ENCODE results near the gene SHROOM3.

The SHROOM3 gene

DNA sequence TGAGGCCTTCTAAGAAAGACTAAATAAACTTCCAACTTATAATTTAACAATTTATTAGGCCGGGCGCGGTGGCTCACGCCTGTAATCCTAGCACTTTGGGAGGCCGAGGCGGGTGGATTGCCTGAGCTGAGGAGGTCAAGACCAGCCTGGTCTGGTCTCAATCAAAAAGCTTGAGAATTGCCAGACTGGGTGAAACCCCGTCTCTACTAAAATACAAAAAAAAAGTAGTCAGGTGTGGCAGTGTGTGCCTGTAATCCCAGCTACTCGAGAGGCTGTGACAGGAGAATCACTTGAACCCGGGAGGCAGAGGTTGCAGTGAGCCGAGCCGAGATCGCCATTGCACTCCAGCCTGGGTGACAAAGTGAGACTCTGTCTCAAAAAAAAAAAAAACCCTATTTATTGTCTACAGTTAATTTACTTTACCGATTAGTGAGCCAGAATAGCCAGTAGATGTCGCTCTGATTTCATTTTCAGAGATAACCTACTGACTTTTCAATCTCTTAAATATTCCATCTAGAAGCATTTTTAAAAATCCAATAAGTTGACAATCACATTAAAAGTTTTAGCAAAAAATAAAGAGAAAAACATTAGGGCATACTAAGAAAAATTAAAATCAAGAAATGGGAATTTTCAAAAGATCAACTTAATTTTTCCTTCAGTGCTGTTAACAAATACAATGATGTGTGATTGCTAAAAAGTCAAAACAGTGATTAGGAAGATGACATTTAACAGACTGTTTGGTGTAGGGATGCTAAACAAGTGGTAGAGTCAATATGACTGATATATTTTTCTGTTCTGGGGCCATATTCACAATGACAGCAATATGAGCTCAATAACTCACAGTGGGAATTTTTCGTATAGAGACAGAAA lies 4.3 kb upstream of the SHROOM3 start:
- no peak overlapping the region for H3K4me3 ChIP-seq (ENCODE audit: low read depth, low read length)
- peak; percentile 73 for DNase-seq (ENCODE audit: low read depth)

DNA sequence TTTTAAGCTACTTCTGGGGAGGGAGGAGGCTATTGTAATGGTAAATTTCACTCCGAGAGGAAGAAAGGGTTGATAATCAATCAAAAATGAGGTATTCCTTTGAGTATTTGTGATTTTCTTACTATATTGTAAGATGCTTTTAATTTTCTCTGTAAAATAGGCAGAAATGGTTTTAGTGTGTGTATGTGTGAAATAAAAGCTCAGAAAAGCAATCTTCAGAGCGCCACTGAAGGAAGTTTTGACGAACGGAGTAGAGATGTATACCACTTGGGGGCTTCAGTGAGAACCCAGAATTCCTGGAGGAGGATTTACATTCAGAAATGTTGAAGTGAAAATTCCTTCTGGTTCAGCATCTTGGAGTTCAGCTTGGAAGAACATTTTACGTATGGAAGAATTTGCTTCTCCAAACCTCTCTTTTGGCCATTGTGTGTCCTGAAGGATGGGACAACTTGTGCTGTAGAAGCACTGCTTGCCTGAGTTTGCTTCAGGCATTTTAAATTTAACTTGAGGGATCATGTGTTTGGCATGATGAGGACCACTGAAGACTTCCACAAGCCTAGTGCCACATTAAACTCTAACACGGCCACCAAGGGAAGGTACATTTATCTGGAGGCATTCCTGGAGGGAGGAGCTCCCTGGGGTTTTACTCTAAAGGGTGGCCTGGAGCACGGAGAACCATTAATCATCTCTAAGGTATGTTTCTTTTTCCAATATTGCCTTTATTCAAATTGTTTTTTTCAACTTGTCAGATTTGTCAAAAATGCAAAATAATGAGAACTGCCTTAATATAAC lies 695 bp downstream of the SHROOM3 start:
- TF ChIP-seq, protein P1, sequence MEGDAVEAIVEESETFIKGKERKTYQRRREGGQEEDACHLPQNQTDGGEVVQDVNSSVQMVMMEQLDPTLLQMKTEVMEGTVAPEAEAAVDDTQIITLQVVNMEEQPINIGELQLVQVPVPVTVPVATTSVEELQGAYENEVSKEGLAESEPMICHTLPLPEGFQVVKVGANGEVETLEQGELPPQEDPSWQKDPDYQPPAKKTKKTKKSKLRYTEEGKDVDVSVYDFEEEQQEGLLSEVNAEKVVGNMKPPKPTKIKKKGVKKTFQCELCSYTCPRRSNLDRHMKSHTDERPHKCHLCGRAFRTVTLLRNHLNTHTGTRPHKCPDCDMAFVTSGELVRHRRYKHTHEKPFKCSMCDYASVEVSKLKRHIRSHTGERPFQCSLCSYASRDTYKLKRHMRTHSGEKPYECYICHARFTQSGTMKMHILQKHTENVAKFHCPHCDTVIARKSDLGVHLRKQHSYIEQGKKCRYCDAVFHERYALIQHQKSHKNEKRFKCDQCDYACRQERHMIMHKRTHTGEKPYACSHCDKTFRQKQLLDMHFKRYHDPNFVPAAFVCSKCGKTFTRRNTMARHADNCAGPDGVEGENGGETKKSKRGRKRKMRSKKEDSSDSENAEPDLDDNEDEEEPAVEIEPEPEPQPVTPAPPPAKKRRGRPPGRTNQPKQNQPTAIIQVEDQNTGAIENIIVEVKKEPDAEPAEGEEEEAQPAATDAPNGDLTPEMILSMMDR (conservative IDR thresholded peaks at IDR 0.05; ENCODE audit: low read depth, low read length): peak; percentile 7
- no peak overlapping the region for H3K4me3 ChIP-seq (ENCODE audit: low read depth, low read length)

More for the DNA sequence above, 4.3 kb upstream of the SHROOM3 start:
- TF ChIP-seq, protein P1 (conservative IDR thresholded peaks at IDR 0.05; ENCODE audit: low read depth, low read length): peak; percentile 65

DNA sequence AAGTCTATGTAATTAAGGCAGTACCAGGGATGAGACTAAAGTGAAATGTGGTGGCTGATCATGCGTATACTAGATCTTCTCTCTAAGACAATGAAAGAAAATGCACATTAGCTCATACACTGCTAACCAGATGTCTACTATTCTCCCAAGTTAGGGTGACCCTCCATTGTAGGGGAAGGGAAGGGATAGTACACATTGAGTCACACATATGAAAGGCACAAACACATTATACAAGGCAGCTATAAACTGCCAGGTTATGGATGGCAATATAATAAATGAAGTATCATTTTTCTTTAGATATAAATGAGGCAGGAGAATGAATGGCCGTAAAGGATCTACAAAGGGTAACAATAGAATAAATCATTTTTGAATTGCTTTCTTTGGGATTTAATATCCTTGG lies 4.5 kb downstream of the SHROOM3 start:
- no peak for DNase-seq (ENCODE audit: low read depth)
- no peak overlapping the region for H3K4me3 ChIP-seq (ENCODE audit: low read depth, low read length)
- TF ChIP-seq, protein P1 (conservative IDR thresholded peaks at IDR 0.05; ENCODE audit: low read depth, low read length): no peak

More for the DNA sequence above, 695 bp downstream of the SHROOM3 start:
- no peak for DNase-seq (ENCODE audit: low read depth)

DNA sequence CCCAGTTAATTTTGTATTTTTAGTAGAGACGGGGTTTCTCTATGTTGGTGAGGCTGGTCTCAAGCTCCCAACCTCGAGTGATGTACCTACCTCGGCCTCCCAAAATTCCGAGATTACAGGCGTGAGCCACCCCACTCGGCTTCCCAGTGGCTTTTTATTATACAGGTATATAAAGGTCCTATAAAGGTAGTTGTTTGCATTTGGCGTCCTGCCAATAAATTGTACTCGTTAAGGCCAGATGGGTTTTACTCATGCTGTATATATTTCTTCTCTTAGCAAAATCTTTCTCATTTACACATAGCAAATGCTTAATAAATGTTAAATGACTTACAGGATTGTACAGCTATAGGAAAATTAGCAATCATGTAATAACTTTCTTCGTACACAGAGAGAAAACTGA lies 6.9 kb downstream of the SHROOM3 start:
- TF ChIP-seq, protein P1 (conservative IDR thresholded peaks at IDR 0.05; ENCODE audit: low read depth, low read length): no peak
- DNase-seq (ENCODE audit: low read depth): no peak
- H3K4me3 ChIP-seq (ENCODE audit: low read depth, low read length): no peak overlapping the region

DNA sequence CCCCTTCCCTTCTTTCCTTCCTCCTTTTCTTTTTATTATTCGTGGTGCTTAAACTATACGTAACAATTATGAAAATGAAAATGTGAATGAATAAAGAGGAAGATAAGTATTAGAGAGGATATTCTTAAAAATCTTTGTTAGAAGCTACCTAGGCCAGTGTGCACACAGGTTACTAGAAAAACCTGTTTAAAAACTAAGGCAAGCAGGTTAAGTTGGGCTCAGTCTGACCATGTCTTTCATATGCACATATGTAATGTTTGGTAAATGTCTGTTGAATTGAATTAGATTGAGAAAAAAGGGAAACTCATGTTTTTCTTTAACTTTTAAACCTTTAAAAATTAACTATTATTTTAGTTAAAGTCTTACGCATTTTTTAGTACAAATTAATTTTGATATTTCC lies 7.8 kb downstream of the SHROOM3 start:
- H3K4me3 ChIP-seq (ENCODE audit: low read depth, low read length): no peak overlapping the region
- TF ChIP-seq, protein P1 (conservative IDR thresholded peaks at IDR 0.05; ENCODE audit: low read depth, low read length): no peak
- no peak for DNase-seq (ENCODE audit: low read depth)

DNA sequence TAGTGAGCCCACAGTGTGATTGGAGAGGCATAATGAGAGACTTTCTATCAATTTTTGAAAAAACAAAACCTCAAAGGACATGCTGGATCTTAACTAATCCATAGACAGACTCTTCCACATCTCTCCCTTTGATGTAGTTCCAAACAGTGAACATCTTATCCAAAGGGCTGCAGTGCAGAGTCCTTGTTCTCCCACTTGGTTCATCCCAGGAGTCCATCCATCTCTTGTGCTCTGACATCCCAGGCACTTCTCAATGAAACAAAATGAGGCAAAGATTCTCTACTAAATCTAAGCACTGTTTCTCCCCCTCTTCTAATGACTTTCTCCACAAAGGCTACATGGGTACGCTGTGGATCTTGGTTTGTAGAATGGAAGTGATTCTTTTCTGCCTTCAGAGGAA lies 8.3 kb downstream of the SHROOM3 start:
- no peak overlapping the region for H3K4me3 ChIP-seq (ENCODE audit: low read depth, low read length)
- no peak for DNase-seq (ENCODE audit: low read depth)
- TF ChIP-seq, protein P1 (conservative IDR thresholded peaks at IDR 0.05; ENCODE audit: low read depth, low read length): no peak
